HEK293 (cell line): Measurements from ENCODE around the gene DIS3L2.
A peak's percentile ranks its signal among the peaks of the same experiment; 100 is the strongest.

Experiments
- CTCF ChIA-PET: fragments of 350-600 bp; formaldehyde crosslinking; extraction: SDS; loops from one replicate; lab custom pipeline; 2021; ENCODE audit warnings: antibody characterized with exemption; lab: Yijun Ruan, JAX
- POLR2A ChIA-PET: fragments of 300-600 bp; formaldehyde crosslinking; extraction: SDS; loops from one replicate; lab custom pipeline; 2020; ENCODE audit warnings: antibody characterized with exemption, inconsistent platforms; lab: Yijun Ruan, JAX
- H3K27ac ChIP-seq: fragments of 200-500 bp; sonication (Bioruptor generic); 2 replicates; pipeline ENCODE4 v1.5.1; 2014; ENCODE audit warnings: low read depth, low read length, control low read depth, inconsistent platforms; ENCODE audit errors: extremely low read depth
- H3K36me3 ChIP-seq, 2 experiments: fragments of 200-500 bp in 1 of 2; sonication (Bioruptor generic) in 1 of 2; 1 replicate in 1 of 2; 2 replicates in 1 of 2; pipeline ENCODE4 v1.5.1; 2014 to 2017; ENCODE audit warnings: inconsistent platforms in 2 of 2, low read length in 2 of 2; ENCODE audit not compliant: control insufficient read depth in 2 of 2, insufficient read depth in 1 of 2
- H3K4me1 ChIP-seq: fragments of 200-500 bp; sonication (Bioruptor generic); 2 replicates; pipeline ENCODE4 v1.5.1; 2014; ENCODE audit warnings: mild to moderate bottlenecking, low read length, inconsistent platforms; ENCODE audit not compliant: control insufficient read depth, insufficient read depth
- H3K4me3 ChIP-seq: 2 replicates; pipeline ENCODE4 v1.5.1; 2011; ENCODE audit warnings: low read depth, mild to moderate bottlenecking, control low read depth, low read length, moderate library complexity
- H3K9me3 ChIP-seq: fragments of 200-500 bp; sonication (Bioruptor generic); 2 replicates; pipeline ENCODE4 v1.5.1; 2014; ENCODE audit warnings: low read depth, low read length, inconsistent platforms; ENCODE audit not compliant: control insufficient read depth, insufficient read depth
- BCL11A ChIP-seq: fragments of 450-650 bp; formaldehyde crosslinking; IDR thresholded peaks from 2 replicates; pipeline ENCODE4 v1.5.1; 2016; ENCODE audit warnings: low read depth, missing biosample characterization, missing genetic modification characterization
- SCRT1 ChIP-seq: fragments of 450-650 bp; formaldehyde crosslinking; IDR thresholded peaks from 2 replicates; pipeline ENCODE4 v1.5.1; 2016; ENCODE audit warnings: missing biosample characterization, missing genetic modification characterization, borderline replicate concordance
- SP7 ChIP-seq: fragments of 450-650 bp; formaldehyde crosslinking; IDR thresholded peaks from 2 replicates; pipeline ENCODE4 v1.5.1; 2016; ENCODE audit warnings: missing biosample characterization, missing genetic modification characterization
- WT1 ChIP-seq: fragments of 450-650 bp; formaldehyde crosslinking; IDR thresholded peaks from 2 replicates; pipeline ENCODE4 v1.5.1; 2016; ENCODE audit warnings: missing biosample characterization, missing genetic modification characterization
- YY1 ChIP-seq: fragments of 450-650 bp; formaldehyde crosslinking; IDR thresholded peaks from 2 replicates; pipeline ENCODE4 v1.5.1; 2018; ENCODE audit warnings: missing biosample characterization, missing genetic modification characterization
- ZBTB17 ChIP-seq: fragments of 450-650 bp; formaldehyde crosslinking; IDR thresholded peaks from 2 replicates; pipeline ENCODE4 v1.5.1; 2016; ENCODE audit warnings: missing biosample characterization, missing genetic modification characterization
- ZNF16 ChIP-seq: fragments of 450-650 bp; formaldehyde crosslinking; IDR thresholded peaks from 2 replicates; pipeline ENCODE4 v1.5.1; 2016; ENCODE audit warnings: low read depth, missing biosample characterization, missing genetic modification characterization
- ZNF302 ChIP-seq: fragments of 450-650 bp; formaldehyde crosslinking; IDR thresholded peaks from 2 replicates; pipeline ENCODE4 v1.5.1; 2016; ENCODE audit warnings: missing biosample characterization, missing genetic modification characterization, low read depth
- ZNF366 ChIP-seq: fragments of 450-650 bp; formaldehyde crosslinking; conservative IDR thresholded peaks from 2 replicates; pipeline ENCODE4 v1.5.1; 2016; ENCODE audit warnings: missing biosample characterization, missing genetic modification characterization
- ZNF48 ChIP-seq: fragments of 450-650 bp; formaldehyde crosslinking; IDR thresholded peaks from 2 replicates; pipeline ENCODE4 v1.5.1; 2016; ENCODE audit warnings: missing biosample characterization, missing genetic modification characterization
- ZNF600 ChIP-seq: fragments of 450-650 bp; formaldehyde crosslinking; IDR thresholded peaks from 2 replicates; pipeline ENCODE4 v1.5.1; 2016; ENCODE audit warnings: missing biosample characterization, missing genetic modification characterization
- ZNF624 ChIP-seq: fragments of 450-650 bp; formaldehyde crosslinking; IDR thresholded peaks from 2 replicates; pipeline ENCODE4 v1.5.1; 2017; ENCODE audit warnings: missing biosample characterization, missing genetic modification characterization
- ZNF629 ChIP-seq: fragments of 450-650 bp; formaldehyde crosslinking; IDR thresholded peaks from 2 replicates; pipeline ENCODE4 v1.5.1; 2017; ENCODE audit warnings: missing biosample characterization, missing genetic modification characterization
- ZNF660 ChIP-seq: fragments of 450-650 bp; IDR thresholded peaks from 2 replicates; pipeline ENCODE4 v1.5.1; 2018; ENCODE audit warnings: missing biosample characterization, mild to moderate bottlenecking, missing genetic modification characterization
- ZNF747 ChIP-seq: fragments of 450-650 bp; formaldehyde crosslinking; IDR thresholded peaks from 2 replicates; pipeline ENCODE4 v1.5.1; 2016; ENCODE audit warnings: missing biosample characterization, missing genetic modification characterization
- TF ChIP-seq, protein P1 (sequence below): fragments of 450-650 bp; formaldehyde crosslinking; optimal IDR thresholded peaks from 2 replicates; pipeline ENCODE3; 2016; ENCODE audit warnings: missing biosample characterization, mild to moderate bottlenecking, missing genetic modification characterization
- TF ChIP-seq, protein P2 (sequence below): fragments of 450-650 bp; formaldehyde crosslinking; IDR thresholded peaks from 2 replicates; pipeline ENCODE4 v1.5.0; 2017; ENCODE audit warnings: missing biosample characterization, missing genetic modification characterization, borderline replicate concordance
- TF ChIP-seq, protein P3 (sequence below): fragments of 450-650 bp; formaldehyde crosslinking; IDR thresholded peaks from 2 replicates; pipeline ENCODE4 v1.5.1; 2016; ENCODE audit warnings: missing biosample characterization, missing genetic modification characterization, low read depth

DIS3L2 gene

DNA sequence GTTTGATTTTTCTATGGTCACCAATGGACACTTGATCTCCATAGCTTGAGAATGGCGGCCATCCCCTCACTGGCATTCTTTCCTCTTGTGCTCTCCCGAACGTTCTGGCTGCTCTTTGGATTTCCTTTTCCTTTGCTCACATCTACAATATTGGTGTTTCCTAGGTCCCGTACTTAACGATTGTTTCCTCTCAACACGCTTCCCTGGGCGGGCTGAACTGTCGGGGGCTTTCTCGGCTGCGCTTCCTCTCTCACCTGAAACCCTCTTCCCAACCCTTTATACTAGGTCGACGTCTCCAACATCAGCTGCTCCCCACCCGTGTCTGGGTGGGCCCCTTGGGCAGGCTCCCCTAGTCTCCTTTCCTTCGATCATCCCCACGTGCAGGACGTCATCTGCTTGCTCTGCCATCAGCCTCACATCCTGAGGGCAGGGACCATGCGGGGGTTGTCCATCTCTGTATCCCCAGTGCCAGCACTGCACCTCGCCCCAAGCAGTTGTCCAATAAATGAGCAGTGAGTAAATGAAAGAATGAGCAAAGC, 634 bp upstream of the DIS3L2 start:
- TF ChIP-seq ZNF16 (tag by site-specific recombination) (no peak), ZBTB17 (peak; percentile 92)
- TF ChIP-seq, protein P1, sequence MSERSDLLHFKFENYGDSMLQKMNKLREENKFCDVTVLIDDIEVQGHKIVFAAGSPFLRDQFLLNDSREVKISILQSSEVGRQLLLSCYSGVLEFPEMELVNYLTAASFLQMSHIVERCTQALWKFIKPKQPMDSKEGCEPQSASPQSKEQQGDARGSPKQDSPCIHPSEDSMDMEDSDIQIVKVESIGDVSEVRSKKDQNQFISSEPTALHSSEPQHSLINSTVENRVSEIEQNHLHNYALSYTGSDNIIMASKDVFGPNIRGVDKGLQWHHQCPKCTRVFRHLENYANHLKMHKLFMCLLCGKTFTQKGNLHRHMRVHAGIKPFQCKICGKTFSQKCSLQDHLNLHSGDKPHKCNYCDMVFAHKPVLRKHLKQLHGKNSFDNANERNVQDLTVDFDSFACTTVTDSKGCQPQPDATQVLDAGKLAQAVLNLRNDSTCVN = no peak
- TF ChIP-seq, protein P2, sequence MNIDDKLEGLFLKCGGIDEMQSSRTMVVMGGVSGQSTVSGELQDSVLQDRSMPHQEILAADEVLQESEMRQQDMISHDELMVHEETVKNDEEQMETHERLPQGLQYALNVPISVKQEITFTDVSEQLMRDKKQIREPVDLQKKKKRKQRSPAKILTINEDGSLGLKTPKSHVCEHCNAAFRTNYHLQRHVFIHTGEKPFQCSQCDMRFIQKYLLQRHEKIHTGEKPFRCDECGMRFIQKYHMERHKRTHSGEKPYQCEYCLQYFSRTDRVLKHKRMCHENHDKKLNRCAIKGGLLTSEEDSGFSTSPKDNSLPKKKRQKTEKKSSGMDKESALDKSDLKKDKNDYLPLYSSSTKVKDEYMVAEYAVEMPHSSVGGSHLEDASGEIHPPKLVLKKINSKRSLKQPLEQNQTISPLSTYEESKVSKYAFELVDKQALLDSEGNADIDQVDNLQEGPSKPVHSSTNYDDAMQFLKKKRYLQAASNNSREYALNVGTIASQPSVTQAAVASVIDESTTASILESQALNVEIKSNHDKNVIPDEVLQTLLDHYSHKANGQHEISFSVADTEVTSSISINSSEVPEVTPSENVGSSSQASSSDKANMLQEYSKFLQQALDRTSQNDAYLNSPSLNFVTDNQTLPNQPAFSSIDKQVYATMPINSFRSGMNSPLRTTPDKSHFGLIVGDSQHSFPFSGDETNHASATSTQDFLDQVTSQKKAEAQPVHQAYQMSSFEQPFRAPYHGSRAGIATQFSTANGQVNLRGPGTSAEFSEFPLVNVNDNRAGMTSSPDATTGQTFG (tag by site-specific recombination) = no peak
- peak overlapping the region; percentile 77 for H3K4me3 ChIP-seq
- ChIA-PET CTCF (no interaction called here), POLR2A (interaction anchor here (0.6 to 1.4 kb wide), 7 partner anchors 12 to 253 kb away, joined by 3 to 6 read pairs (median 3); partner anchors contain the start of gene PTMA)
- H3K4me1 ChIP-seq = peaks cover 4% of the 10 kb centered on the region; the same call in 1 of the 2 replicates
- H3K9me3 ChIP-seq = no peaks in the 10 kb centered on the region
- H3K27ac ChIP-seq = peak overlapping the region; percentile 84
- no peaks in the 10 kb centered on the region; a peak in 1 of 3 replicates for H3K36me3 ChIP-seq

DNA sequence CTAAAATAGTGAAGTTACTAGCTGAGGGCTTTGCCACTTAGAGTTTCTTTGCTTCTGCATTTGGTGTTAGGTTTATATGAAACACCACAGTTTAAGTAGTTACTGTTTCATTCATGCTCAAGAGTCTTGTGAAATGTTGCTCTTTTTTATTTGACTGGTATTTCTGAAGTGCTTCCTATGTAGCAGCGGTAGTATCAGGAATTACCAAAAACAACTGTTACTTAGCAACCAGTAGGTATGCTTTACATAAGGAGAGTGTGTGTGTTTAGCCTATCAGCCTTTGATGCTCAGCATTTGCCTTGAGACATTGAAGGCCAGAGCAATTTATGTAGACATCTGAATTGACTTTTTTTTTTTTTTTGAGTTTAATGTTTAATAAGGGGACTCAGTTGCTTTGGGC, 3.6 kb downstream of the DIS3L2 start:
- TF ChIP-seq ZNF624 (tag by site-specific recombination) (no peak), ZNF660 (tag by site-specific recombination) (no peak), ZNF302 (tag by site-specific recombination) (no peak), ZNF629 (tag by site-specific recombination) (no peak), BCL11A (tag by site-specific recombination) (no peak), ZNF600 (tag by site-specific recombination) (no peak), SCRT1 (tag by site-specific recombination) (no peak), ZNF366 (tag by site-specific recombination) (no peak), ZNF48 (tag by site-specific recombination) (no peak), YY1 (no peak), ZNF747 (tag by site-specific recombination) (no peak), WT1 (tag by site-specific recombination) (no peak)
- H3K36me3 ChIP-seq = no peaks in the 10 kb centered on the region; a peak in 1 of 3 replicates
- no peak overlapping the region for H3K27ac ChIP-seq
- ChIA-PET POLR2A (no interaction called here), CTCF (interaction anchor here (1.4 kb wide), 1 partner anchor 40 kb away, joined by 6 read pairs; no protein-coding TSS in a partner anchor)
- H3K4me1 ChIP-seq = peaks cover 4% of the 10 kb centered on the region; the same call in 1 of the 2 replicates
- H3K9me3 ChIP-seq = no peaks in the 10 kb centered on the region
- no peak overlapping the region for H3K4me3 ChIP-seq

DNA sequence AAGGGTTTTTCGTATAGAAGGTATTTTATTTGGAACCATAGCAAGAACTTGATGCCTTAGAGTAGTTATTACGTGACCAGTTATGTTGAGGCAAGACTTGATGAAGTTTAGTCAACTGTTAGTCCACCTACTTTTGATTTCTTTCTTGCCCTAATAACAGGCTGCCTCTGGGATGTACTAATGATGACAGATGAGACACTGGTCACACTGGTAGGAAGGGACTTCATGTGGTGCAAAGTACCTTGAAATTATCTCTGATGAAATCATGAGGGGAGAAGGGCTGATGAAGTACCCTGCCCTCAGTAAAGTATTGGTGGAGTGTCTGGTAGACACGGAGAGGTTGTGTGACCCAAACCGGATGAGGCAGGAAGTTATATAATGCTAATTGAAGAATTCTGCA, 5.4 kb downstream of the DIS3L2 start:
- POLR2A ChIA-PET = no interaction called here
- Histone ChIP-seq H3K4me1 (no peaks in the 10 kb centered on the region), H3K9me3 (no peaks in the 10 kb centered on the region), H3K4me3 (no peak overlapping the region), H3K27ac (no peak overlapping the region), H3K36me3 (no peaks in the 10 kb centered on the region; a peak in 1 of 3 replicates)
- CTCF ChIA-PET = interaction anchor here (0.6 kb wide), 2 partner anchors 9 to 160 kb away, joined by 3 to 10 read pairs; no protein-coding TSS in a partner anchor
- TF ChIP-seq, protein P3, sequence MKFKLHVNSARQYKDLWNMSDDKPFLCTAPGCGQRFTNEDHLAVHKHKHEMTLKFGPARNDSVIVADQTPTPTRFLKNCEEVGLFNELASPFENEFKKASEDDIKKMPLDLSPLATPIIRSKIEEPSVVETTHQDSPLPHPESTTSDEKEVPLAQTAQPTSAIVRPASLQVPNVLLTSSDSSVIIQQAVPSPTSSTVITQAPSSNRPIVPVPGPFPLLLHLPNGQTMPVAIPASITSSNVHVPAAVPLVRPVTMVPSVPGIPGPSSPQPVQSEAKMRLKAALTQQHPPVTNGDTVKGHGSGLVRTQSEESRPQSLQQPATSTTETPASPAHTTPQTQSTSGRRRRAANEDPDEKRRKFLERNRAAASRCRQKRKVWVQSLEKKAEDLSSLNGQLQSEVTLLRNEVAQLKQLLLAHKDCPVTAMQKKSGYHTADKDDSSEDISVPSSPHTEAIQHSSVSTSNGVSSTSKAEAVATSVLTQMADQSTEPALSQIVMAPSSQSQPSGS (tag by site-specific recombination) = no peak
- TF ChIP-seq SP7 (tag by site-specific recombination) = peak; percentile 94
